GM21737 (cell line): Measurements from ENCODE around the gene KPNB1.
"Not testable (repeated sequence)": the region's sequence is repeated elsewhere in the genome, so short reads cannot be mapped to it uniquely, and the experiment has no call there.

Experiments used
- ATAC-seq: cut with Tn5 transposase; IDR thresholded peaks from one replicate; pipeline ENCODE4 v1.9.1; 2021; ENCODE audit warnings: mild to moderate bottlenecking, moderate library complexity; ENCODE audit not compliant: unreplicated experiment

The KPNB1 gene

DNA sequence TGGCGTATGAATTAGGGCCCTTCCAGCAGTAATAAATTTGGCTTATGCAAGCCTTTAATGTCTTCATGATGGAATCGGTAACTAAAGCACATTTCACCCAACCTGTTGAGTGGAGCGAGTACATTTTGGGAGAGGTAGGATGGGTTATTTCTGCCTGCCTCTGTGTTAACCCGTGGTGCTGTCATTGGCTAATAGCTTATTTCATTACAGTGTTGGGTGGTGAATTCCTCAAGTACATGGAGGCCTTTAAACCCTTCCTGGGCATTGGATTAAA lies 26.4 kb downstream of the KPNB1 start:
- no peak for ATAC-seq

DNA sequence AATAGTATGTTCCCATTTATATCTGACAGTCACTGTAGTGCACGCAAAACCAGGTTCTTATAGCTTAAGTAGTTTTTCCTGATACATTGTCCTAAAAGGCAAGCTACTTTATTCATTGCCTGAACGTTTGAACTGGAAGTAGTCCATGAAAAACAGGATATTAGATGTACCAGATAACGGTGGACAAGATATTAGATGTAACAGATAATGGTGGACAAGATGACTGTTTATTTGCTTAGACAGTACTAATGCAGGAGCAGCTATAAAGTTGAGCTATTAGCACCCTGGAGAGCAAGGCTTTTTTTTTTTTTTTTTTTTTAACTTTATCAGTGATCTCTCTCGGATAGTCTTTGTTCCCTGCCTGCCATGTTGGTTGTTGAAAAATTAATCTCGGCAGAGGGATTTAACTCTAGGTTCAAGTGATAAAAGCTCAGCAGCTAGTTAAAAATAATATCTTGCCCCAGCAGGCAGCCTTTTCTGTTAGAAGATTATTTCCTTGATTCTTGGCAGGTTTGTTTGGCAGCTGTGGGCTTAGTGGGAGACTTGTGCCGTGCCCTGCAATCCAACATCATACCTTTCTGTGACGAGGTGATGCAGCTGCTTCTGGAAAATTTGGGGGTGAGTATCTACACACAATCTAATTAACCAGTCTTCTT lies 26.9 kb downstream of the KPNB1 start:
- no peak for ATAC-seq

- ATAC-seq, result no peak
Observed at GRCh38 chr17:47678196-47678595, 28.5 kb downstream of the KPNB1 start.

DNA sequence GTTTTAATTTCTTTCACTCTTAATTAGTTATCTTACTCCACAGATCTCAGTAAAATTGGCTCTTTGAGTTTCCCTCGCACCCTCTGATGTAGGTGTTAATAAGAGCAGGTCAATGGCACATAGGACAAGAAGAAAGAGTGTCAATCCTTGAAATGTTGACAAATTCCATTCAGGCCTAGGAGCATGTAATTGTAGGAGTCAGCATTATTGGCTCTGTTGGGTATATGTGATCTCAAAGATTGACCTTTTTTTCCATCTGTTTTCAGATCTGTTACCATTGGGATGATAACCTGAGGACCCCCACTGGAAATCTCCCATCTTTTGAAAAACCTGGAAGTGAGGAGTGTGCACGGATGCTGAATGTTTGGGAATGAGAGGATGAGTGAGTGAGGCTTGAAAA lies 32.4 kb downstream of the KPNB1 start:
- ATAC-seq, result no peak

DNA sequence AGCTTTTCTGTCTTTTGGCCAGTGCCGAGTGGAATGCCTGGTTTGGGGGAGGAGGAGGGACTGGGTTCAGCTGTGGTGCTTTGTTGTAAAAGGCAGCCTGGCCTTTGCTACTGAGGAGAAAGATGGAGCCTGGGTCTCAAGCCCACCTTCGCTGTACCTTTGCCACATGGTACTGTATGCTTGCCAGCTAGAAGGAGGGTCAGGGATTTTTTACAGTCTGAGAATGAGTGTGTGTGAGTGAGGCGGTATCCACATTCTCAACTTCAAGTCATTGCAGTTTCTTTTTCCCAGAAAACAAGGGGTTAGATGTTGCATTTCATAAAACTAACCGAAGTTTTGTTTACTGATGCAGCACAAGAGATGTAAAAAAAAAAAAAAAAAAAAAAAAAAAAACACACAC lies 33.0 kb downstream of the KPNB1 start:
- ATAC-seq, result not testable (repeated sequence)

GRCh38 chr17:47684025-47684424 lies 34.3 kb downstream of the KPNB1 start:
- no peak for ATAC-seq

- no peak for ATAC-seq
Observed at GRCh38 chr17:47684535-47685193, 34.9 kb downstream of the KPNB1 start.

GRCh38 chr17:47685556-47686275 lies 36.0 kb downstream of the KPNB1 start:
- ATAC-seq, result no peak

- ATAC-seq, result no peak
Observed at GRCh38 chr17:47686276-47686635, 36.5 kb downstream of the KPNB1 start.

GRCh38 chr17:47686664-47687327 lies 37.1 kb downstream of the KPNB1 start:
- no peak for ATAC-seq

GRCh38 chr17:47687328-47687690 lies 37.6 kb downstream of the KPNB1 start:
- ATAC-seq, result no peak

DNA sequence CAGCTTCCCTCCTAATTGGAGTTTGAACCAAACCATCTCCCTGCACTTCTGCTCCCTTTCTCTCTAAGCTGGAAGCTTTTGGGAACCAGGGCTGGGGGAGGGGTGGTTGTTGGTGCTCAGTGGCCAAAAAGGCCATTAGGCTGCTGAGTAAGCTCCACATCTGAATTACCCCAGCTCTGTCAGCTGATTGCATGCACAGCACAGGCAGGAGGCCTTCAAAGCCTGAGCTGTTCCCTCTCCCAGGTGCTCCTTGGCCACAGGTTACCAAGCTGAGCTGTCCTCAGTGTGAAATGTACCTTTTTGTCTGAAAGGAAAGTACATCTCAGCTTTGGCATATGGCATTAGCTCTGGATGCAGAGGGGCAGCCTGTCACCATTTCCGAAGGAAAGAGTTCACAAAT lies 38.0 kb downstream of the KPNB1 start:
- no peak for ATAC-seq

DNA sequence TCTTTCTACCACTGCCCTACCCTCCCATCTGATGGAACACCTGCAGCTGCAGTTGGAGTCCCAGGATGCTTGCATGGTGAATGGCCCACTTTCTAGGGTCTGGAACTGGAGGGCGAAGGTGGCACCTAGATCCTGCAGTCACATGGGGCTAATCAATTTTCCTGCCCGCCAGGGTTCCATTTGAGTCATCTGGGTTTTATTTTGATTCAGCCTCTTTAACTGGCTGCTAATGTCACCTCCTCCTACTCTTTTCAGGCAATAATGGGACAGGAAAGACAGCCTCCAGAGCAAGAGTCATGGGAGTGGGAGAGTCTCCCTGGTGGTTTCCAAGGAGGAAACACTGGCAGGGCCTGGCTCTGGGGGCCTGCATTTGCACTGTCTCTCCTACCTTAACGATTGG lies 40.4 kb downstream of the KPNB1 start:
- ATAC-seq, result no peak

- no peak for ATAC-seq
Observed at GRCh38 chr17:47692137-47692894, 42.6 kb downstream of the KPNB1 start.

DNA sequence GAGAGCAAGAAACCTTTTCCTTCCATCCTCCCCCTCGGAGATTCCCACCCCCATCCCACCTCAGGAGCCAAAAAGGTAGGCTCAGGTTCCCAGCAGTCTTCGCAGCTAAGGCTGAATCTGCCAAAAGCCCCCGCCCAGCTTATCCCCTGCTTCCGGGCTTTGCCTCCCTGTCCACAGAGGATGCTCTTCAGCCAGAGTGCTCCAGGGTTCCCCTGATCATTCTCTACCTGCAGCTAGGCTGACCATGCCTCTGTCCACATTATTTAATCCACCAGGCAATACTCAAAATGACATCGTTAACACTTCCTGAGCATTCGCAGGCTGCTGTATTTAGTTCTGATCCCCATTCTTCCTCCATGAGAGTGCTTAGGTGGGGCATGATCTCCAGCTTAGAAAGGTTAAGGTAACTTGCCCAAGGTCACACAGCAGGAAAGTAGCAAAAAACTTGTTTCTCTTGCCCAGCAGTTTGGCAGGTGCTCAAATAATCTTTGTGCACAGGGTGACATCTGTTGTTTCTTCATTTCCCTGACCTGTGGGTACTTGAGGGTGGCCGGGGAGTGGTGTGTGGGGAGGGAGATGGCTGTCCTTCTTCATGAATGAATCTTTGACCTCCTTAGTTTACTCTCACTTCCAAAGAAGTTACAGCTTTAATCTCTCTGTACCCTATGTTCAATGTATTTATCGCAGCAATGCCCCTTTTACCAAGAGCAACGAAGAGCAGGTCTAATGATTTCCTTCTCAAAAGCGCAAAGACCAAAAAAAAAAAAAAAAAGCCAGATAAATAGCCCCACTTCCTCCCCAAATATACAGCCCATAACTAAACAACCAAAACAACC lies 43.4 kb downstream of the KPNB1 start:
- ATAC-seq, result no peak

DNA sequence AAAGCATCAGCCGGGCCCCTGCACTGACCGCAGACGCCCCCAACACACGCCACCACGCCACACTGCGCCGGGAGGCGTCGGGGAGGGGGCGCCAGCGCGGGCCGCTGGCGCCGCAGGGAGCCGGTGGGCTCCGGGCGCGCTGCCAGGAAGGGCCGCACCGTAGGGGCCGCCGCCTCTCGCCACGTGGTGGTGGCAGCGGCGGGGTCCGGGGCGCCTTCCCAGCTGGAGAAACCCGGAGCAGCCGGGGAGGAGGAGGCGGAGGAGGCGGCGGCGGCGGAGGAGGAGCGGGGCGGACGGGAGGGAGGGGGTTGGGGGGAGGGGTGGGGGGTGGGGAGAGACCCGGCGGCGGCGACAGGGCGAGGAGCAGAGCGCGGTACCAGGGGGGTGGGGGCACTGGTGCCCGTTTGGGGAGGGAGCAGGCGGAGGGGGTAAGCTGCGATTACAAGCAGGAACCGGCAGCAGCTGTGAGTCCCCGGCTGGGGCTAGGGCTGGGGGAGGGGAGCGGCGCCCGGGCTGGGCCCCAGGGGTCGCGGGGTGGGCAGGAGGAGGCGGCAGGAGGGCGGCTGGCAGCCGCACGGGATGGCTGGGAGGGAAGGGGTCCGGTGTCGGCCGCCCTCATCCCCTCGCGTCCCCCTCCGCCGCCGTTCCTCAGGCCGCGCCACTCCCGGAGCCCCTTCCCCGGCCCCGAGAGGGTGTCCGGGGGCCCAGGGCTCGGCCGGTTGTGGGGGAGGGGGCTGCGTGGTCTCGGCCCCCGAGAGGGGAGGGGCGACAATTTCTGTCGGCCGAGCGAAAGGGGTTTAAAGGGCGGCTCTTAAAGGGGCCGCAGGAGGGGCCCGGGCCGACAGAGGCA lies 44.2 kb downstream of the KPNB1 start, which contains the start of gene TBKBP1:
TBKBP1 (plus strand) TSS at position 431 of the 850 bp plus-strand sequence. CDS start 1,952 bp downstream, outside the sequence.
- no peak for ATAC-seq

- no peak for ATAC-seq
Observed at GRCh38 chr17:47694581-47695428, 45.1 kb downstream of the KPNB1 start.
